Activated CD4-positive, alpha-beta T cell treated with anti-CD3 and anti-CD28 coated beads for 36 hours (primary cell): ENCODE data around the gene RASSF10. TPM values are rescaled to one million over a fixed set of nuclear protein-coding genes. Genes with fewer than 3 reads are reported as not detected.
"Not testable (repeated sequence)": the region's sequence is repeated elsewhere in the genome, so short reads cannot be mapped to it uniquely, and the experiment has no call there.

Experiments
- ATAC-seq: fragments of 200-7000 bp; cut with Tn5 transposase; one replicate; pipeline ENCODE4 v1.10.0; 2021; ENCODE audit warnings: mild to moderate bottlenecking, moderate library complexity
- CTCF ChIA-PET: fragments of 350-600 bp; sonication (Branson Sonifier 250); formaldehyde crosslinking; loops from one replicate; lab custom pipeline; 2021; ENCODE audit warnings: antibody characterized with exemption; lab: Charles Lee
- POLR2A ChIA-PET: fragments of 350-600 bp; sonication (Branson Sonifier 250); formaldehyde crosslinking; loops from one replicate; lab custom pipeline; 2021; ENCODE audit warnings: antibody characterized with exemption, inconsistent platforms; lab: Charles Lee
- DNase-seq: peaks from one replicate; pipeline ENCODE4 v3.0.0-alpha.2; 2020
- H3K27ac Mint-ChIP-seq: one replicate; pipeline ENCODE4 v1.8.0; 2021; ENCODE audit warnings: mixed read lengths
- H3K27me3 Mint-ChIP-seq: one replicate; pipeline ENCODE4 v1.8.0; 2021; ENCODE audit warnings: mixed read lengths
- H3K36me3 Mint-ChIP-seq: one replicate; pipeline ENCODE4 v1.8.0; 2021; ENCODE audit warnings: low read depth, mixed read lengths
- H3K4me1 Mint-ChIP-seq: one replicate; pipeline ENCODE4 v1.8.0; 2021; ENCODE audit warnings: mixed read lengths
- H3K4me3 Mint-ChIP-seq: one replicate; pipeline ENCODE4 v1.8.0; 2021; ENCODE audit warnings: mild to moderate bottlenecking, moderate library complexity, mixed read lengths
- H3K9me3 Mint-ChIP-seq: one replicate; pipeline ENCODE4 v1.8.0; 2021; ENCODE audit warnings: low read depth, mixed read lengths
- intact Hi-C, 2 experiments: fragments of 100-400 bp; cut with DNase I in 1 of 2; cut with micrococcal nuclease in 1 of 2; formaldehyde crosslinking; loops; one replicate each; pipeline versions ENCODE4 v1.14.2 to v1.15.1; 2022 to 2024; cut with DNase I, micrococcal nuclease
- total RNA-seq, 2 experiments: library from RNA; stranded (reverse); gene quantifications; one replicate each; pipeline ENCODE4 v1.2.3, GENCODE V29; 2021

Gene RASSF10
- total RNA-seq, 2 experiments from 2014 or later, result not detected

DNA sequence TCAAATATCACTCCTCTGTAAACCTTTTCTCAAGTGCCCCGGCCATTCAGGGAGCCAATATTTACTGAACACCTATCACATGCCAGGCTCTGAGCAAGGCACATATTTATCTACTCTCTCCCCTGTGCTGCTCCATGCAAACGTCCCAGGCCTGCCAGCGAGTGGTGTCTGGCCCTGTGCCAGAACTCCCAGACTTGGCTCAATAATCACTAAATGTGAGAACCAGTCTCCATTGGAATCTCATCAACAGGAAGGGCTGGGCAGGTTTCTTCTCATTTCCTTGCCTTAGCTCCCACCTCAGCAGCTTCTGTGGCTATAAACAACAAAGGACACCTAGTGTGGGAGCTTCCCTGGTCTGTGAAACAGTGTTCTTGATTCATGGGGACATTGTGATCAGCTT is 21.7 kb downstream of the RASSF10 start:
- no peaks in the 10 kb centered on the region for H3K9me3 Mint-ChIP-seq
- ChIA-PET CTCF (no interaction called here), POLR2A (no interaction called here)
- H3K27ac Mint-ChIP-seq, result no peak overlapping the region
- ATAC-seq (no peak), DNase-seq (no peak)
- no peaks in the 10 kb centered on the region for H3K36me3 Mint-ChIP-seq
- no peak overlapping the region for H3K4me3 Mint-ChIP-seq
- no peaks in the 10 kb centered on the region for H3K4me1 Mint-ChIP-seq
- intact Hi-C loops, result no loop called here
- peaks cover 18% of the 10 kb centered on the region for H3K27me3 Mint-ChIP-seq

- ChIA-PET POLR2A (no interaction called here), CTCF (no interaction called here)
- H3K9me3 Mint-ChIP-seq, result no peaks in the 10 kb centered on the region
- no peak overlapping the region for H3K4me3 Mint-ChIP-seq
- ATAC-seq, result no peak
- H3K27ac Mint-ChIP-seq, result no peak overlapping the region
- no peak for DNase-seq
- intact Hi-C loops, result no loop called here
- H3K4me1 Mint-ChIP-seq, result no peaks in the 10 kb centered on the region
- H3K27me3 Mint-ChIP-seq, result peaks cover 18% of the 10 kb centered on the region
- no peaks in the 10 kb centered on the region for H3K36me3 Mint-ChIP-seq
Observed at GRCh38 chr11:13031349-13031748, 22.2 kb downstream of the RASSF10 start.

DNA sequence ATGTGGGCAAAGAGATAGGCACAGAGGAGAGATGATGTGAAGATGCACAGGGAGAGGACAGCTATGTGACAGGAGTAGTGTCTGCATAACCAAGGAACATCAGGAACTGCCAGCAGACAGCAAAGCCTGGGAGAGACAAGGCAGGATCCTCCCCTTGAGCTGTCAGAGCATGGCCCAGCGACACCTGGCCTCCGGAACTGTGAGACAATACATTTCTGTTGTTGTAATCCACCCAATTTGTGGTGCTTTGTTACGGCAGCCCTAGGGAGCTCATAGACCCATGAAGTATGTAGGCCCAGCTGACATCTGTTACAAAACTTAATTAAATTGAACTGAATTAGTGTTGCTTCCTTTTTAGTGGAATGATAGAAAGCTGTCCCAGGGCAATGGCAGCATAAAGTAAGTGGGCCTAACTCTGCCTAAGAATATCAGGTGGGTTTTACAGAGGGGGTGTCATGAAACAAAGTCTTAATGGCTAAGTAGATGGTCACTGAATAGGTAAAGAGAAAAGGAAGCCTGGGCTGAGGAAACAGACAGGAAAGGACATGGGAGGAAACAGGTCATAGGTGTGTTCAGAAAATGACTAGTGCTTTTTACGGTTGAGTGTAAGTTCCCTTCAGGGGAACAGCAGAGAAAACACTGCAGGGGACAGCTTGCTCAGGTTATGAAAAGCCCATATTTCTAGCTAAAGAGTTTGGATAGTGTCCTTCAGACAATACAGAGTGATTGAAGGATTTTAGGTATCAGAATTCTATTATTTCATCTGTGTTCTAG is 24.8 kb downstream of the RASSF10 start:
- POLR2A ChIA-PET, result no interaction called here
- CTCF ChIA-PET, result no interaction called here
- H3K4me3 Mint-ChIP-seq, result no peak overlapping the region

GRCh38 chr11:13035711-13036110 is 26.6 kb downstream of the RASSF10 start:
- H3K27me3 Mint-ChIP-seq, result peaks cover 20% of the 10 kb centered on the region
- intact Hi-C loops, result no loop called here
- H3K9me3 Mint-ChIP-seq, result no peaks in the 10 kb centered on the region
- POLR2A ChIA-PET, result no interaction called here
- no peak for DNase-seq
- no peak overlapping the region for H3K4me3 Mint-ChIP-seq
- H3K4me1 Mint-ChIP-seq, result no peaks in the 10 kb centered on the region
- H3K36me3 Mint-ChIP-seq, result no peaks in the 10 kb centered on the region
- no peak for ATAC-seq
- H3K27ac Mint-ChIP-seq, result no peak overlapping the region
- CTCF ChIA-PET, result interaction anchor here (0.8 kb wide), 1 partner anchor 13 kb away, joined by 5 read pairs; no protein-coding TSS in a partner anchor

More for the DNA sequence above, 24.8 kb downstream of the RASSF10 start:
- Mint-ChIP-seq H3K9me3 (no peaks in the 10 kb centered on the region), H3K27ac (no peak overlapping the region), H3K36me3 (no peaks in the 10 kb centered on the region), H3K4me1 (no peaks in the 10 kb centered on the region), H3K27me3 (peaks cover 13% of the 10 kb centered on the region)
- no peak for ATAC-seq
- intact Hi-C loops, result no loop called here
- DNase-seq, result no peak

GRCh38 chr11:13036235-13036634 is 27.1 kb downstream of the RASSF10 start:
- Mint-ChIP-seq H3K27me3 (peaks cover 22% of the 10 kb centered on the region), H3K27ac (no peak overlapping the region), H3K4me1 (no peaks in the 10 kb centered on the region), H3K4me3 (no peak overlapping the region), H3K36me3 (no peaks in the 10 kb centered on the region), H3K9me3 (no peaks in the 10 kb centered on the region)
- intact Hi-C loops, result no loop called here
- POLR2A ChIA-PET, result no interaction called here
- ATAC-seq, result no peak
- CTCF ChIA-PET, result no interaction called here
- DNase-seq, result no peak

DNA sequence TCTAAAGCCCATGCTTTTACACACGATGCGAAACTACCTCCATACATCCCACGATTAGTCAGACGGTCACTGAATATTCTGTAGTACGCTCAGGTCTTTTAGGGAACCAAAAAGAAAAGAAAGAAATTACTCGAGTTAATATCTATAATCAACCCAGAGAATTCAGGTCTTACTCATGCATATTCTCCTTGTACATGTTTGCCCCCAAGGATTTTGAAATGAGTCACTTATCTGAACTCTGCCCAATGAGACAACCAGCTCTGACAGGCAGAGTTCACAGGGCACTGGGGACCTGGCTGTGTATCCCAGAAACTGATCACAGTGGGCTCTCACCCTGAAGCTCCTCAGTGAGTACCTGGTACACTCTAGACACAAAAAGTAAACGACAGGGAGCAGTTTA is 29.2 kb downstream of the RASSF10 start:
- intact Hi-C loops, result no loop called here

DNA sequence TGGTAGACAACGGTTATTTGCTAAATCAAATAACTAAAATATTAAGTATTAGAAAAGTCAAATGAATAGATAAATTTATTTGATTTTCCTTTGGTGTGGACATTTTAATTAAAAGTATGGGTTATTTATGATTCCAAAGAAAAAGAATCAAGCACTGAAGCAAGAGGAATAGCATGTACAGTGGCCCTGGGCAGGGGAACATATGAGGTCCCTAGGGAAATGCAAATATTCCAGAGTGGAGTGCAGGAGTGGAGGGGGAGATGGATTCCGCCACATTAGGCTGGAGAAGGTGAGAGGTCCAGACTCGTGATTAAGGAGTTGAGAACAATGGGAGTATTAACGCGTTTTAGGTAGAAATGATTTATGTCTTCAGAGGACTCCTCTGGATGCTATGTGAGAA is 30.0 kb downstream of the RASSF10 start:
- peaks cover 22% of the 10 kb centered on the region for H3K27me3 Mint-ChIP-seq
- DNase-seq (no peak), ATAC-seq (no peak)
- H3K27ac Mint-ChIP-seq, result no peak overlapping the region
- no peaks in the 10 kb centered on the region for H3K36me3 Mint-ChIP-seq
- H3K9me3 Mint-ChIP-seq, result no peaks in the 10 kb centered on the region
- intact Hi-C loops, result no loop called here
- H3K4me3 Mint-ChIP-seq, result no peak overlapping the region
- ChIA-PET POLR2A (no interaction called here), CTCF (no interaction called here)
- no peaks in the 10 kb centered on the region for H3K4me1 Mint-ChIP-seq

More for the DNA sequence above, 29.2 kb downstream of the RASSF10 start:
- ATAC-seq (no peak), DNase-seq (no peak)
- no peaks in the 10 kb centered on the region for H3K9me3 Mint-ChIP-seq
- no peaks in the 10 kb centered on the region for H3K4me1 Mint-ChIP-seq
- no peak overlapping the region for H3K27ac Mint-ChIP-seq
- H3K4me3 Mint-ChIP-seq, result no peak overlapping the region
- ChIA-PET POLR2A (no interaction called here), CTCF (interaction anchor here (0.5 kb wide), 1 partner anchor 174 kb away, joined by 4 read pairs; no protein-coding TSS in a partner anchor)
- peaks cover 24% of the 10 kb centered on the region for H3K27me3 Mint-ChIP-seq
- H3K36me3 Mint-ChIP-seq, result no peaks in the 10 kb centered on the region

DNA sequence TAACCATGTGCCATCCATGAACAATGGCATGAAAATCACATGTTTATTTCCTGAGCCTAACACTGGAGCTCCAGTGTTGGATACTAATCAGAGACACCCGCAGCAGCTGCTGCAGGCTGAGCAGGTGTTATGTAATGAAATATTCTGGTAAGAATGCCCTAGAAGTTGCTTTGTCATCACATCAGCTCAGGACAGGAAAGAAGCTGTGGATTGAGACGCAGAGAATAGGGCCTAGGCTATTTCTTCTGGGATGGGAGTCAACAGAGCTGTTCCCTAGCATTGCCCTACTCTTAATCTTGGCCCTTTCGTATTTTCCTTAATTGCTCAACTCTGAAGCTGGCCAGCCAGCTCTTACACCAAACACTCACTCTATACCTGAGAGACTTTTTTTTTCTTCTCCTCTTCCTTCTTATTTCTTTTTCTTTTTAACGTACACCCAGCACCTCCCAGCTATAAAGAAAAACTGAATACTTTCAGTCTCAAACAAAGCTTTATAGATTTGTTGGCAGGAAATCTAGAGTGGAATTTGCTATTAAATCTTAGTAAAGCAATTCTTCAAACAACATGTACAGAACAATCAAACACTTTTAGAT is 31.9 kb downstream of the RASSF10 start:
- intact Hi-C loops, result no loop called here
- H3K9me3 Mint-ChIP-seq, result no peaks in the 10 kb centered on the region
- no peak for ATAC-seq
- no peak overlapping the region for H3K27ac Mint-ChIP-seq
- H3K27me3 Mint-ChIP-seq, result peaks cover 11% of the 10 kb centered on the region
- H3K4me3 Mint-ChIP-seq, result no peak overlapping the region
- no peak for DNase-seq
- POLR2A ChIA-PET, result no interaction called here
- H3K36me3 Mint-ChIP-seq, result no peaks in the 10 kb centered on the region
- CTCF ChIA-PET, result interaction anchor here (0.6 to 1.1 kb wide), 3 partner anchors 11 to 209 kb away, joined by 3 to 4 read pairs (median 3); no protein-coding TSS in a partner anchor
- H3K4me1 Mint-ChIP-seq, result no peaks in the 10 kb centered on the region

DNA sequence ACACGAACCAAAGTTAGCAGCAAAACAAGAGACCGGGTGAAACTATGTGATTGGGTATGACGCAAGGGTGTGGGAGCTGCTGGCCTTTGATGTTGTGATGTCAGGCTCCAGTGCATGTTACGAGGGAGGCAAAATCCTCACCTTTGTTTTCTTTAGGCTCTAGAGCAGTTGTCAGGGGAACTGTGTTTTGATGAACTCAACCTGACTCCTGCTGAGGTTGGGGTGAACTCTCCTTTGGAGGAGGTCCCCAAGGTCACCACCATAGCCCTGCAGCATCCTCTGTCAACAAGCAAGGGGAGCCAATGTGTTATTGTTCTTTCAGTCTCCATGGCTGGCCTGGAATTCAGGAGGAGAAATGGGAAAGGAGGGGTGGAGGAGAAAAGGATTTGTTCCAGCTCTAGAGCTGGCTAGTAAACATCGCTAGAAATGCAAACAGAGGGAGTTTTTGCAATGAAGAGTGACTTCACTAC is 33.8 kb downstream of the RASSF10 start:
- intact Hi-C loops, result no loop called here

DNA sequence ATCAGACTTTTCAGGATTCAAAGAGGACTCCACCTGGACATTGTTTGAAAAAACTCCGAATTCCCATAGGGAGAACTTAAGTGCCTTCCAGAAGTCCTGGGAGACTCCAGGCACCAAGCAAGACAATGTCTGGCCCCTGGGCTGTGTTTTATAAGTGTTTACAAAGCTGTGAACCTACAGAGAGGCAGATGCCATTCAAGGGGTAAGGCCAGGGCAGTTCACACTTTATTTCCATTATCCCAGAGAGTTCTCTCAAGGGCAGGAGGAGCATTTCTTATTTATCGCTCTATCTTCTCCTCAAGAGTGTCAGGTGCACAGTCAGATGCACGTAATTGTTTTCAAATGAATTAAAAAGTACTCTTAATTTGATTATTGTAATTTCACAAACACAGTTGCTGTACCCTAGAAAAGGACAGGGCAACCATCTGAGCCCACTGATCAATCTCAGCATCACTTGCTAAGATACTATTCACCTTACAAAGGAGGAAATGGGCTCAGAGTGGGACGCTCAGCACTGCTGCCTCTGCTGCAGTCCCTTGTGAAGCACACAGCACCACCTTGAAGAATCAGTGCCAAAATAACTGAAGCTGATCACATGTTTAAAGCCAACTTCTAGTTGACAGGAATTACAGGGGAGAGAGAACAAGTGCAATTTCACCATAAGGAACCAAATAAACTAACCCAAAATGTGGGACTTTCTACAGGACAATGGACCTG is 35.0 kb downstream of the RASSF10 start:
- no peaks in the 10 kb centered on the region for H3K36me3 Mint-ChIP-seq
- ATAC-seq, result no peak
- peaks cover 16% of the 10 kb centered on the region for H3K27me3 Mint-ChIP-seq
- POLR2A ChIA-PET, result no interaction called here
- no peak for DNase-seq
- CTCF ChIA-PET, result no interaction called here
- H3K4me1 Mint-ChIP-seq, result no peaks in the 10 kb centered on the region
- intact Hi-C loops, result no loop called here
- H3K9me3 Mint-ChIP-seq, result no peaks in the 10 kb centered on the region
- no peak overlapping the region for H3K4me3 Mint-ChIP-seq
- no peak overlapping the region for H3K27ac Mint-ChIP-seq

More for the DNA sequence above, 33.8 kb downstream of the RASSF10 start:
- H3K4me1 Mint-ChIP-seq, result no peaks in the 10 kb centered on the region
- ChIA-PET CTCF (no interaction called here), POLR2A (no interaction called here)
- no peak overlapping the region for H3K27ac Mint-ChIP-seq
- H3K27me3 Mint-ChIP-seq, result peaks cover 12% of the 10 kb centered on the region
- H3K36me3 Mint-ChIP-seq, result no peaks in the 10 kb centered on the region
- no peaks in the 10 kb centered on the region for H3K9me3 Mint-ChIP-seq
- ATAC-seq, result no peak
- DNase-seq, result no peak
- no peak overlapping the region for H3K4me3 Mint-ChIP-seq

- H3K9me3 Mint-ChIP-seq, H3K27ac Mint-ChIP-seq, H3K4me1 Mint-ChIP-seq, CTCF ChIA-PET, H3K36me3 Mint-ChIP-seq, ATAC-seq, POLR2A ChIA-PET, H3K4me3 Mint-ChIP-seq, DNase-seq, intact Hi-C loops: not testable (repeated sequence)
- H3K27me3 Mint-ChIP-seq, result peaks cover 16% of the 10 kb centered on the region
Observed at GRCh38 chr11:13045089-13045488, 36.0 kb downstream of the RASSF10 start.
